SU-DHL-6 (cell line): ENCODE measurements around the gene C20orf96.

ENCODE experiments used
- EZH2phosphoT487 ChIP-seq: fragments of 200-600 bp; sonication (generic), shearing (Covaris generic); conservative IDR thresholded peaks from 2 replicates; pipeline ENCODE4 v1.6.1; 2018; ENCODE audit warnings: mild to moderate bottlenecking, antibody characterized with exemption, low read length, moderate library complexity, mixed read lengths
- TF ChIP-seq, protein P1 (sequence below): fragments of 200-600 bp; sonication (generic); IDR thresholded peaks from one replicate; pipeline ENCODE4 v1.5.1; 2017; ENCODE audit warnings: antibody characterized with exemption, mild to moderate bottlenecking, low read length, moderate library complexity; ENCODE audit not compliant: insufficient read depth, poor library complexity, severe bottlenecking

DNA sequence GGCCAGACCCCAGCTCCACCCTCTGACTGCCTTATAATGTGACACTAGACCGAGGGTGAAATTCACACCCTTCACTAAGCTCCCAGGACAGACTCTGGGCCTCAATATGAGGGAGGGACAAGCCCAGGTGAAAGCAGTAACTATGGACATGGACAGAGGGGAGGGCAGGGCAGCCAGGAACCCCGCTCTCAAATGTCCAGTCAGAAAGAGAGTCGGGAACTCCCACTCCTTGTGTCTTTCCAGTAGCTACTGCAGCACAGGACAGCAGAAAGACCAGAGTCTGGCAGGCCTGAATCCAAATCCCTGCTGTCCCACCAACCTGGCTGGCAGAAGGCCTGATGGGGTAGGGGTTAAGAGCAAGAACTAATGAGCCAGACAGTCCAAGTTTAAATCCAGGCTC is 6.4 kb downstream of the C20orf96 start:
- TF ChIP-seq, protein P1, sequence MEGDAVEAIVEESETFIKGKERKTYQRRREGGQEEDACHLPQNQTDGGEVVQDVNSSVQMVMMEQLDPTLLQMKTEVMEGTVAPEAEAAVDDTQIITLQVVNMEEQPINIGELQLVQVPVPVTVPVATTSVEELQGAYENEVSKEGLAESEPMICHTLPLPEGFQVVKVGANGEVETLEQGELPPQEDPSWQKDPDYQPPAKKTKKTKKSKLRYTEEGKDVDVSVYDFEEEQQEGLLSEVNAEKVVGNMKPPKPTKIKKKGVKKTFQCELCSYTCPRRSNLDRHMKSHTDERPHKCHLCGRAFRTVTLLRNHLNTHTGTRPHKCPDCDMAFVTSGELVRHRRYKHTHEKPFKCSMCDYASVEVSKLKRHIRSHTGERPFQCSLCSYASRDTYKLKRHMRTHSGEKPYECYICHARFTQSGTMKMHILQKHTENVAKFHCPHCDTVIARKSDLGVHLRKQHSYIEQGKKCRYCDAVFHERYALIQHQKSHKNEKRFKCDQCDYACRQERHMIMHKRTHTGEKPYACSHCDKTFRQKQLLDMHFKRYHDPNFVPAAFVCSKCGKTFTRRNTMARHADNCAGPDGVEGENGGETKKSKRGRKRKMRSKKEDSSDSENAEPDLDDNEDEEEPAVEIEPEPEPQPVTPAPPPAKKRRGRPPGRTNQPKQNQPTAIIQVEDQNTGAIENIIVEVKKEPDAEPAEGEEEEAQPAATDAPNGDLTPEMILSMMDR: no peak
- TF ChIP-seq EZH2phosphoT487: no peak
